NCI-H1048 (cell line): ENCODE data around the gene GYG2.
"Not testable (repeated sequence)": the region's sequence is repeated elsewhere in the genome, so short reads cannot be mapped to it uniquely, and the experiment has no call there.

ENCODE experiments used
- DNase-seq: peaks from one replicate; lab custom pipeline; 2025; lab: John Stamatoyannopoulos, UW

The GYG2 gene

DNA sequence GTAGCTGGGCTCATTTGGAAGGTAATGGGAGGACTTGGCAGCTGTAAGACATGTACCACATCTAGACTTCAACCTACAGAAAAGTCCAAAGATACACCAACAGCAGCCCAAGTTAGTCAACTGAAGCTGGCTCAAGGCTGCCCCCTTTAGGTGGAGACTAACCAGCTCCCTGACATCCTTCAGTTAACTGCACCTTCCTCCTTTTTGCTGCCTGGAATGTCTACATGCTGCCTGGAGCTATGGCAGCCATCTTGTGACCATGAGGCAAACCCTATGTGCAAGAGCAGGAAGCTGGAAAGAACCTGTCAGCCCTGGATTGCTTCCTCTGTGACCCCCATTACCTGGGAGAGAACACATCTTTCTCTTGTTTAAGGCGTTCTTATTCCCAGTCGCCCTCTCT is 74.6 kb downstream of the GYG2 start:
- no peak for DNase-seq

DNA sequence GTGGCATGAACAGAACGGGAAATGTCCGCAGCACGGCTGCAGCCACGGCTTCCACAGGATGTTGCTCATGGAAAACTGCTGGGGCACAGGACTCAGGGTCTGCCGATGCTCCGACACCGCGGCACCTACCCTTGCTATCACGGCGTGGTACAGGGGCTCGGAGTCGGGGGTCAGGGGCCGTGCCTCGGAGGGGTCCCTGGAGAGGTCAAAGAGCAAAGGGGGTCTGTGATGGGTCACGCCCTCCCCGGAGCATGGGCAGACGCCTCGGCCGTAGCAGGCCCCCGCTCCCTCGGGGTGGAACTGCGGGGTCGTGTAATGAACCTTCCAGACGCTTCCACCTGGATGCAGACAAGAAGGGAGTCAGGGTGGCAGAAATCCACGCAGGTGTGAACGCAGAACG is 78.6 kb downstream of the GYG2 start:
- no peak for DNase-seq

DNA sequence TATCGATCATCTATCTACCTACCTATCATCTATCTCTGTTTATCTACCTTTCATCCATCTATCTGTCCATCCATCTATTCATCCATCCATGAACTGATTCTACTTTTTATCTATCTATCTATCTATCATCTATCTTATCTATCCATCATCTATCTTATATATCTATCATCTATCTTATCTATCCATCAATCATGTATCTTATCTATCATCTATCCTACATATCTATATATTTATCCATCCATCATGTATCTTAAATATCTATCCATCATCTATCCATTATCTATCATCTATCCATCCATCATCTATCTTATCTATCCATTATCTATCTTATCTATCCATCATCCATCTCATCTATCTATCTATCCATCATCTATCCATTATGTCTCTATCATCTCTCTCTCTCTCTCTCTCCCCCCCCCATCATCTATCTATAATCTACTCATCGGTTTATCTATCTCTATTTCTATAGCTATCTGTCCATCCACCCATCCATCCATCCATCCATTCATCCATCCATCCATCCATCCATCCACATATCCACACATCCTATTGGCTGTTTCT is 79.5 kb downstream of the GYG2 start:
- DNase-seq, result no peak

DNA sequence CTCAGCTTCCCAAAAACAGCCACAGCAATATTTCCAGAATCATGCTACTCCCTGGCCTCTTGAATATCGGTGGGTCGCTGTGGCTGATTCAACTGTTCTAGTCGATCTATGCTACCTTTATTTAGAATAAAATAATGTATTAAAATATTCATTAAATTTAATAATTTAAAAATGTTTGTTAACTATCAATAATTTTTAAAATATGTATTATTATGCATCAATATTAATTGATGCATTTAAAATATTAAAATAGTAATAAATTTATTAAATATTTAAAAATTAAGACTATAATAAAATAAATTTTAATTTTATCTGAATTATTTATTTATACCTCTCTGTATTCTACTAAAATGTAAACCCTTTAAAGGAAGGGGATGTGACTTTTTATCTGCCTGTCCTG is 81.4 kb downstream of the GYG2 start:
- DNase-seq, result no peak

DNA sequence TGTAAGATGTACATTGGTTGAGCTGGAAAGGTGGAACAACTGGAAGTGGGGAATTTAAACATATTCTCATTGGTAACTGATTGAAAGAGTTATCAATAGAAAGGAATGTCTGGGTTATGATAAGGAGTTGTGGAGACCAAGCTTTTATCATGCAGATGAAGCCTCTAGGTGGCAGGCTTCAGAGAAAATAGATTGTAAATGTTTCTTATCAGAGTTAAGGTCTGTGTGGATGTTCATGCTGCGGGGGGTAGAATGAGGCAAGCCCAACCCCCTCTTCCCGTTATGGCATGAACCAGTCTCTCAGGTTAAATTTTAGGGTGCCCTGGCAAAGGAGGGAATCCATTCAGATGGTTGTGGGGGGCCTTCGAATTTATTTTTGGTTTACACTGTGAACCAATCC is 84.4 kb downstream of the GYG2 start:
- no peak for DNase-seq

DNA sequence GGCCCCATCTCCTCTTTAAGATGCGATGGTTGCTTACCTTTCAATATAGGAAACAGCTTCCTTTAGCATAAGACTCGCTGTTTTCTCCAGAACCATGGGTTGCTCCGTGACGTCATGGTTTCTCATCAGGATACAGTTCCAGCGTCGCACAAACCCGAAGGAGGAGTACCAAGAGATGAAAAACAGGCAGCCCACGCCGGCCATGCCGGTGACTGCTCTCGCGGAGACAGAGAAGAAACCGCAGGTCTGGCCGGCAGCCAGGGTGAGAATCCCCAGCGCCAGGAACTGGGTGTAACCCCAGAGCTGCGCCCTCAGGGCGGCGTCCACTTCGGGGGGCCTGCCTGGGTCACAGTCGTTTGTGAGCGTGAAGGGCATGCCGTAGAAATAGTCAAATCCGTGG is 89.0 kb downstream of the GYG2 start:
- DNase-seq, result no peak

DNA sequence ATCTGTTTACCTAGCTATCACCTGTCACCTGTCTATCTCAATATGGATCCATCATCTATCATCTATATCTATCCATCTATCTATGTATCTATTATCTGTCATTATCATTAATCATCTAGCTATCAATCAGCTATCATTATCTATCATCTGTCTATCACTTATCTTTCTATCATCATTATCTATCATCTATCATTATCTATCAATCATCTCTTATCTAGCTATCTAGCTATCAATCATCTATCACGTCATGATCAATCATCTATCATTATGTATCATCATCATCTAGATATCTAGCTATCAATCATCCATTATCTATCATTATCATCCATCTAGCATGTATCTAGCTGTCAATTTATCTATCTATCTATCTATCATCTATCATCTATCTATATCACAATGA is 92.5 kb downstream of the GYG2 start:
- no peak for DNase-seq

DNA sequence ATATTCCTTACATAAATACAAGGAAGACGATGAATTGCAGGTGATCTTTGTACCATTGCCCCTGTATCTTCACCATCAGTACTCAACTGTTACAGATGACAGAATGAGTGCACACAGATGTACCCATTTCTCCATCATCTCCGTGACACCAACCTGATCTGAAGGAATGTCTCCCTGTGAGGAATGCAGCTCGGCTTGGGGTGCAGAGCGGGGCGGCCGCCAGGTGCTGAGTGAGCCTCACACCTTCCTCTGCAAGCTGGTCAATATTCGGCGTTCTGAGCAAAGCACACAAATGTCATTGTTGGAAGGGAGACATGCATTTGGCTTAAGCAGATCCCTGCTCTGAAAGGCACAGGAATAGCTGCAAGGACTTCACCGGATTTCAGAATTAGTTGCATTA is 93.0 kb downstream of the GYG2 start:
- no peak for DNase-seq

DNA sequence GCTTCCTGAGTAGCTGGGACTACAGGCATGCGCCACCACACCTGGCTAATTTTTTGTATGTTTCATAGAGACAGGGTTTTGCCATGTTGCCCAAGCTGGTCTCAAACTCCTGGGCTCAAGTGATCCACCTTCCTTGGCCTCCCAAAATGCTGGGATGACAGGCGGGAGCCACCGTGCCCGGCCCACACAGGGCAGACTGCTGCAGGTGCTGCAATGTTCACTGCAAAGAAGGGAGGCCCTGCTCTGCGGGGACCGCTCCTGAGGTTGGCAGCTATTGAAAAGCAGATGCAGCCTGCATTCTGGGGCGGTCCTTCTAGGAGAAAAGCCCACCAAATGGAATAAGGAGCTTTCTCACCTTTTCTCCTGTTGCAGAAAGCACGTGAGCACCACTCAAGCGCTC is 95.4 kb downstream of the GYG2 start:
- DNase-seq, result no peak

DNA sequence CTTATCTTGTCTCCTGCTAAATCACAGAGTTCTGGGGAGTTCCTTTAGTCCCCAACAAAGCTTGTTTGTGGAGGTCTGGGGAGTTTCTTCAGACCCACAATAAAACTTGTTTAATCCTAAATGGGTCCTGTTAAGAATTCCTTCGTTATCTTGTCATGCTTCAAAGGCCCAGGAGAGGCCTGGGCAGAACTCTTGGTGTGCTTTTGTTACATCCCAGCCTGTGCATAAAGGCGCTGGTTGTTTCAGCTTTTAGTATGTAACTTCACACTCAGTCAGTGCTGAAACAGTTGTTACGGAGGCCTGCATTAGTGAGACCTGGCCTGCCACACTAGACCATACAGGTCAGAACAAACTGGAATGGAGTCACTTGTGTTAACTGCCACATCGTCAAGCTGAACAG is 97.5 kb downstream of the GYG2 start:
- DNase-seq, result not testable (repeated sequence)

DNA sequence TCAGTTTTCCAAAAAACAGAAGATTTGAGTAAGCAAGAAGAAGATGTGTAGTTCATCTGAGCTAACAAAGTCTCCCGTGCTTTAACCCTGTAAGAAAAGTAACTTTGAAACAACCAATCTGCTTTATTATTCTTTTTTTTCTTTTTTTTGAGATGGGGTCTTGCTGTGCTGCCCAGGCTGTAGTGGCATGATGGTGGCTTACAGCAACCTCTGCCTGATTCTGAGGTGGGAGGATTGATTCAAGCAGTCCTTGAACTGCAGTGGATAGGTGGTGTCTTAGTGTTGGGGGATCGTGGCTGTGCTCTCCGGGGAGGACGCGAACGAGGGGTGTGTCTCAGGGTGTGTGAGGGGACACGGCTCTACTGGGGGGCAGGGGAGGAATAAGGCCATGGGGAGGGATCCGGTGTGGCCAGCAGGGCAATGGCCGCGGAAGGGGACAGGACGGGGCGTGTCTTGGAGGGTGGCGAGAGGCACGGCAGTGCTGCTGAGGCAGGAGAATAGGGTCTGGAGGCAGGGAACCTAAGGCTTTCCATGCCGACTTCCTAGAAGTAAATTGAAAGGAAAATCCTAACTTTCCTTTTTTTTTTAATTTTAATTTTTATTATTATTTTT is 98.0 kb downstream of the GYG2 start:
- no peak for DNase-seq

DNA sequence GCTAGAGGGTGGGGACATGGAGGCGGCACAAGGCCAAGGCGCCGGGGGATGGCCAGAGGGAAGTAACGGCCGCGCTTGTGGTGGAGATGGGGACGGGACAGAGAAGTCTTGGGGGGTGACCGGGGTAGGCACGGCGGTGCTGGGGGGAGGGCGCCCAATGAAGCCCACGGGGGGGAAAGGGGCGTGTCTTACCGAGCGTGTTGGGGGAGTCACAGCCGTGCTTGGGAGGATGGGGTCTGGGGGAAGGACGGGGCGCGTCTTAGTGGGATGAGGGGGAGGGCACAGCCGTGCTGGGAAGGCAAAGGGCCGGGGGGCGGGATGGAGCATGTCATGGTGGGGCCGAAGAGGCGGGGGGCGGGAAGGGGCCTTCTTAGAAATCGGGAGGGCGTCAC is 99.5 kb downstream of the GYG2 start:
- no peak for DNase-seq

DNA sequence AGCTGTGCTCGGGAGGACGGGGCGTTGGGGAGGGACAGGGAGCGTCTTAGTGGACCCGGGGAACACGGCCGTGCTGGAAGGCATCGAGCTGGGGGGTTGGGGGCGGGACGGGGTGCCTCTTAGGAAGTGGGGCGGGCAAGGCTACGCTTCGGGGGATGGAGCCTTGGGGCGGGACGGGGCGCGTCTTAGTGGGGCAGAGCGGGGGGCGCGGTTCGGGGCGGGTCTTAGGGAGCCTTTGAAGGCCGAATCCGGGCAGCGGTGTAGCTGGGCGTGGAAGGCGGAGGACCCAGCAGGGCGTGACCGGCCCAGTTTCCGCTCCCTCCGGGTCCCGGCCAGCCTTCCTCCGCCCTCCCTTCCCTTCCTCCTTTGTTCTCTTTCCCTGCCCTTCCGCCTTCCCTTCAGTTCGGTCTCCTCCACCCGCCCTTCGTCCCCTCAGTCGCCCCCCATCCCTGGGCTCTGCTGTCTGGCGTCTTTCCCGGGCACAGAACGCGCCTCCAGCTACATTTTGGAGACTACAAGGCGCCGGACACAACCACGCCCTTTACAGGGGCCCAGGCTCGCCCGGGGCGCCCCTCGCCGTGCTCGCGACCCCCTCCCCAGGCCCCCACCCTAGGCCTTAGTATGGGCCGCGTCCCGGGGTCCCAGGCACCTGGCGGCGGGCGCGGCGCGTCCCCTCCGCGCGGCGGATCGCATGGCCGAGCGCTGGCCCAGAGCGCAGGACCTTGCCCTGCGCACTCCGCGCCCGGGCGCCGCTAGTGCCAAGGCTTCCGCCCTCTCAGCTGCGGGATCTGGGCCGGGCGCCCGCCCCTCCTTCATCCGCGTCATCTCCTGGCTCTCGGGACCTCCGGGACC is 100.1 kb downstream of the GYG2 start, which contains the start of gene ARSD:
Gene ARSD (minus strand): TSS at position 757 of the 852 bp plus-strand sequence. CDS start 64 bp downstream, at position 693.
- DNase-seq, result peak; percentile 43

DNA sequence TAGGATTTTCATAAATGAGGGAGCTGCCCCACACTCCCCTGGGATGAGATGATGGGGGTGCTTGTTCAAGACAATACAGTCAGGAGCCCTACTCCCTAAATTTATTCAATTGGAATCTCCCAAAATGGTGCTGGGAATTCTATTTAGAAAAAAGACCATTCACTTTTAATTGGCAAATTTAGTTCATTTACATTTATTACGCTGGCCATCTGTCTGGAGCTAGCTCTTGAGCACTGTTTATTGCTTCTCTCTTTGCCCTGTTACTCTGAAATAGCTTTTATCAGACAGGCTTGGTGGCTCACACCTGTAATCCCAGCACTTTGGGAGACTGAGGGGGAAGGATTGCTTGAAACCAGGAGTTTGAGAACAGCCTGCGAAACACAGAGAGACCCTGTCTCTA is 102.4 kb downstream of the GYG2 start:
- DNase-seq, result no peak

DNA sequence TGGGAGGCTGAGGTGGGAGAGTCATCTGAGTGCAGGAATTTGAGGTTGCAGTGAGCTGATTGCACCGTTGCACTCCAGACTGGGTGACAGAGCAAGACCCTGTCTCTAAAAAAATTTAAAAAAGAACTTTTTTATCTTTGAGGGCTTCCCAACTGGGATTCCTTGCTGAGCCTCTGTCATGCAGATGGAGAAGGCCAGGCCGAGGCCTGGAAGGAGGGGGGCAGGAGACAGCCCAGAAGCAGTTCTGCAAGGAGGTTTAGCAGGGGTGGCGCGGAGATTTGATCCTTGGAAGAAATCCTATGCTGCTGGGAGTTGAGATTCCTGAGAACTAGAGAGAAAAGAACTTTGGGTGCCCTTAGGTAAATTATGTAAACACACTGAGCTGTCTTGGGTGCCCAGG is 102.9 kb downstream of the GYG2 start:
- DNase-seq, result no peak
